Kidney capillary endothelial cell (primary cell): ENCODE measurements around the gene RRN3.
"Not testable (repeated sequence)": the region's sequence is repeated elsewhere in the genome, so short reads cannot be mapped to it uniquely, and the experiment has no call there.

Experiments
- DNase-seq: peaks from one replicate; pipeline ENCODE4 v3.0.0-alpha.2; 2018; ENCODE audit warnings: low spot score

Gene RRN3

DNA sequence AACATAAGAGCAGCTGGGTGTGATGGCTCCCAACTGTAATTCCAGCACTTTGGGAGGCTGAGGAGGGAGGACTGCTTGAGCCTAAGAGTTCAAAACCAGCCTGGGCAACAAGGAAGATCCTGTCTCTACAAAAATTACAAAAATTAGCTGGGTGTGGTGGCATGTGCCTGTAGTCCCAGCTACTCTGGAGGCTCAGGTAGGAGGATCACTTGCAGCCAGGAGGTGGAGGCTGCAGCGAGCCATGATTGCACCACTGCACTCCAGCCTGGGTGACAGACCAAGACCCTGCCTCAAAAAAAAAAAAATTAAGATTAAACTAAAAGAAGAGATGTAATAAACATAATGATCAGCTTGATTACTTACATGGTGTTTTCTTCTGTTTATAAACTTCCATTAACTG lies 43.6 kb downstream of the RRN3 start:
- DNase-seq: not testable (repeated sequence)

DNA sequence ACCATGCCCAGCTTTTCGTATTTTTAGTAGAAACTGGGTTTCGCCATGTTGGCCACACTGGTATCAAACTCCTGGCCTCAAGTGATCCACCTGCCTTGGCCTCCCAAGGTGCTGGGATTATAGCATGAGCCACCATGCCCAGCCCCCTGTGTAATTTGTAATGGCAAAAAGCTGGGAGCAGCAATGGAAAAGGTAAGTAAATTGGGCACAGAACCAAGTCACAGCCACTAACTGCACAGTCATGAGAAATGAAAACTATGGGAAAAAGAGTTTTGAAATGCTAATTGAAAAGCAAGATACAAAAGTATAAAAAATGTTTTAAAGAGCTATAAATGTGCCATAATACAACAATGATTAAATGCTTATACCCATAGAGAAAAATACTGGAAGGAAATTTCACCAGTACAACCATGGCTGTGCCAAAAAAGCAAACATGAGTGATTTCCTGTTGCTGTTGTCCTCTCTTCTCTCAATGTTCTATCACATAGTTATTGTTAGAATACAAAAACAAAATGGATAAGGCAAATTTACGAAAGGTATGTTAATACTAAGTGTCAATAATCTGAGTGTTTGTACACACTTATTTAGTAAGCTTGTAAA lies 44.4 kb downstream of the RRN3 start:
- no peak for DNase-seq

DNA sequence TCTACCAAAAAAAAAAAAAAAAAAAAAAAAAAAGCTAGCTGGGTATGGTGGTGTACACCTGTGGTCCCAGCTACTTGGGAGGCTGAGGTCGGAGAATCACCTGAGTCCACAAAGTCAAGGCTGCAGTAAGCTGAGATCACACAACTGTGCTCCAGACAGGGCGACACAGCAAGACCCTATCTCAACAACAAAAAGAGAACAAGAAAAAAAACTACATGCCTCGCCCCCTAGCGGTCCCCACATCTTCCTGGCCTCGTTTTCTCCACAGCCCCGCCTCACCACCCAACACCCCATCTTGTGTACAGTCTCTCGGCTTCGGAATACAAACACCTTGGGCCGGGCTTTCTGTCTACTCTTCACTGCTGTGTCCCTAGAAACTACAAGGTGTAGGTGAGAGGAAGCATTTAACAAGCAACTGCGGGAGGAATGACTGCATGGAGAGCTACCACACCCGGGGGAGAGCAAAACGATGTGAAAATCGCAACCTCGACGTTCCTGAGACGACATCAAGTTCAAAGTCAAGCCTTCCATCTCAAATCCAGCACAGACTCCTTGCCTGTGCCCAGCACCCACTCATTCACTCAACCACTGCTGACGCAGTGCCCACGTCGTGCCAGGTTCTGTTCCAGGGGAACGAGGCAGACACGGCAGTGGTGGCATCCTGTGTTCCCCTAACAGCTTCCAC lies 47.2 kb downstream of the RRN3 start:
- no peak for DNase-seq

DNA sequence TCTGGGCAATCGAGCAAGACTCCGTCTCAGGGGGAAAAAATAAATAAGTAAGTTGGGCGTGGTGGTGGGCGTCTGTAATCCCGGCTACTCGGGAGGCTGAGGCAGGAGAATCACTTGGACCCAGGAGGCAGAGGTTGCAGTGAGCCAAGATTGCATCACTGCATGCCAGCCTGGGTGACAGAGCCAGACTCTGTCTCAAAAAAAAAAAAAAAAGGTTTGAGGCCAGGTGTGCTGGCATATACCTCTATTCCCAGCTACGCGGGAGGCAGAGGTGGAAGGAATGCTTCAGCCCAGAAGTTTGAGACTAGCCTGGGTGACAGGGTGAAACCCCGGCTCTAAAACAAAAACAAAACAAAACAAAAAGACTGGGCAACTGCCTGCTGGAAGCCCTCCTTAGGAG lies 48.8 kb downstream of the RRN3 start:
- not testable (repeated sequence) for DNase-seq

DNA sequence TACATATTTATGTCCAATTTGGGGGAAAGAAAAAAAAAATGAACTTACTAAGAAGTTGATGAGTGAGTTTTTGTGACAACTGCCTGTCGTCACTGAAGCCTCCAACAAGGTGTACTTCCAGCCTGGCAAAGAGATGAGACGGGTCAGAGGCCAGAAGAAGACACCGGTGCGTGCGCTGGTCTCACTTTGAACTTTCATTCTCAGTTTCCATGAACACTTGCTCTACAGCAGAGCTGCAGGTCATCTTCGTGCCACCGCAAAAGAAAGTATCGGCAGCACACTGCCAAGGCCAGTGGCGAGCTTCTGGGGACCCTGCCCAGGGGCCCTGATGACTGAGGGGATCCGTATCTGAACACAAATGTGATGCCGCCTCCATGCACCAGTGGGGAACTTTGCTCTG lies 49.8 kb downstream of the RRN3 start:
- no peak for DNase-seq

DNA sequence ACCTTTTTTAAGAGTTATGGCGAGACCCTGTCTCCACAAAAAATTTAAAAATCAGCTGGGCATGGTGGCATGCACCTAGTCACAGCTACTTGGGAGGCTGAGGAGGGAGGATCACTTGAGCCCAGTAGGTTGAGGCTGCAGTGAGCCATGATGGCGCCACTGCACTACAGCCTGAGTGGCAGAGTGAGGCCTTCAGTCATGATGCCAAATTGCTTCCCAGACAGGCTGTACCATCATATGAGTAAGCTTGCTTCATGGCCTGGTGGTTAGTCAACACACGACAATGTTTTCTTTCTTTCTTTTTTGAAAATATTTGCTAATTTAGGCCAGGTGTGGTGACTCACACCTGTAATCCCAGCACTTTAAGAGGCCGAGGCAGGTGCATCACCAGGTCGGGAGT lies 50.7 kb downstream of the RRN3 start:
- DNase-seq: no peak

DNA sequence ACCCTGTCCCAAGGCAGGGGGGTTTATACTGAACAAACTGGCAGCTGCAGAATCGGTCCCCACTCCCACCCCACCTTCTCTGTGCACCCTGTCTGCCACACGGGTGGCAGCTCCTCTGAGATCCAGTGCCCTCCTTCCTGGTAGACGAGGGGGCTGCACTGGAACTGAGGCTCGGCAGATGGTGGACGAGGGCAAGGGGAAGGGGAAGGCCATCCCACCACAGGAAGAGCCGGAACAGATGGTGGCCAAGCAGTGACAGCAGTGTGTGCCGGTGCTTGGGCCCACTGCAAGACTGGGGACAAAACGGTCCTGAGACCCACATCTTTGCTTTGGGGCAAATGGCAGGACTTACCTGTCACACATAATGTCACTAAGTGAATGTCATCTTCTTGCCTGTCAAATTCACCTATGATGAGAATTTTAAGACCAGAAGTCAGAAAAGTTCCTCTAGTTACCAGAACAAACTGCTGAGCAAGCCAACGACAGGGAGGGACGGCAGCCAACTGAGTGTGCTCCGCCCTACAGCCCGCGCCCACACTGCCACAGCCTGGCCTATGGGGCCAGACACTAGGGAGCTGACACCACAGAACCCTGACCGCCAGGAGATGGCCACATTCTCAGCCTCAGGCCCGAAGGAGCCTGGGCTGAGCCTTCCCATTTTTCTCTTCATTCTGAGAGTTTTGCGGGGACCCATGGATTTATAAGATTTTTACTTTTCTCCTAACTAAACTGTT lies 52.6 kb downstream of the RRN3 start:
- no peak for DNase-seq

DNA sequence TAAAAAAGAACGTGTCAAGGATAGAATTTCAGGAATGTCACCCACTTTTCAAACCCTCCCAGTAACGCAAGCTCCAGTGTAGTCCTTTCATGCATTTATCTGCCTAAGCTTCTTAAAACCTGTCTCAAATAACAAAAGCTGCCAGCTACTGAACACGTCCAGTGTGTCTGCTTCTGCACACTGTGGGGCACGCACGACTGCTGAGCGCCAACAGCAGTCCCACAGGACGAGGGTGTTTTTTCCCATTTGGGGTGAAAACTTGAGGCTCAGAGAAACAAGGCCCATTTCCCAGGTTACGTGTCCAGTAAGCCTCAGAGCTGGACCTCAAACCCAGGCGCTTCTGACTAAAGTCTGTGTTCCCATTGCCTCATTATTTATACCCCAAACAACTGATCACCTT lies 55.4 kb downstream of the RRN3 start:
- DNase-seq: no peak

DNA sequence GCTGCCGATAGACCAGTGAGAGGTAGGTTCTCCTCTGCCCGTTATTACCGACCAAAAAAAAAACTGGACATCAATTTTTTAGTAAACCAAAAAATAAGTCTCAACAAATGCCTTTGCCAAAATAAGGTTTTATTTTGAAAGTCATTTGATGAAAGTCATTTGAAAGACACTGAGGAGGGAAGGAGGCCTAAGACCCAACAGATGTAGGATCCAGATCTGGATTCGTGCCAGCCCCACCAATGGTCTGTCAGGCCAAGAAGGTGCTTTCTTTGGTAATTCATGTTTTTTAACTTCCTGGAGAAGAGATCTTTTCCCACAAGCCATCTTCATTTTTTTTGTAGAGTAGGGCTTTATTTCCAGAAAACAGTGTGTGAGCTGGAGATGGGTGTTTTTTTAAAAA lies 56.3 kb downstream of the RRN3 start:
- DNase-seq: no peak

DNA sequence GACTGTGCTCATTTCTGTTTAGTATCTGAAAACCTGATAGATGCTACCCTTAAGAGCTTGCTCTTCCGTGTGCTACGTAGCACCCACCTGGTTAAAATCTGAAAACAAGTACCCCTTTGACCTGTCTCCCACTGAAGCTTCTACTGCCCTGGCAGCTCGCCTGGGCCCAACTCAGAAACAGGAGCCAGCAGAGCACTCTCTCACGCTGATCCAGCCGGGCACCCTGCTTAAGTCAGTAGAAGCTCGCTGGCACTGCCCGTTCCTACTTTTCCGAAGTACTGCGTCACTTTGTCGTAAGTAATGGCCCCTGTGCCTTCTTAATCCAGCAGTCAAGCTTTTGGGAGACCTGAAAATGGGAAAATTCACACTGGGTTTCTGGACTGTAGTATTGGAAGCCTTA lies 57.1 kb downstream of the RRN3 start:
- DNase-seq: no peak

DNA sequence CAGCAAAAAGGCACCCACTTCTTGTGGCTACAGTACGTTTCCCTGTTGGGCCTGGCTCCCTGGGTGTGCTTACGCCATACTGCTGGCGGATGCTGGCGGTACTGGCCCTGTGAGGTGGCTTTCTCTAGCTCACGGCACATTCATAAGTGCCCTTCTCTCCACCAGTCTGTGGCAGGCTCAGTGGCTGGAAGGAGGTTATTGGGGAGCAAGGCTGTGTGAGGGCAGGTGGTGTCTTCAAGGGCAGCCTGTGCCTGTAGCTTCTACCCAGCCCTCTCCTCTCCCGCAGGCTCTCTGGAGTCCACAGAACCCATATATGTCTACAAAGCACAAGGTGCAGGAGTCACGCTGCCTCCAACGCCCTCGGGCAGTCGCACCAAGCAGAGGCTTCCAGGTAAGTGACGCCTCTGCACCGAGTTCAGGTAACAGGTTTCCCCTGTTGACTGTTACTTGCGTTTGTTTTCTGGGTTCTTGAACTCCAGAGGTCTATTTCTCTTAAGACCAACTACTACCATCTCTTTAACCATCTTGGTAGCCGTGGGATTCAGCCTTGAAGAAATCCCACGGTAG lies 58.8 kb downstream of the RRN3 start:
- DNase-seq: no peak

DNA sequence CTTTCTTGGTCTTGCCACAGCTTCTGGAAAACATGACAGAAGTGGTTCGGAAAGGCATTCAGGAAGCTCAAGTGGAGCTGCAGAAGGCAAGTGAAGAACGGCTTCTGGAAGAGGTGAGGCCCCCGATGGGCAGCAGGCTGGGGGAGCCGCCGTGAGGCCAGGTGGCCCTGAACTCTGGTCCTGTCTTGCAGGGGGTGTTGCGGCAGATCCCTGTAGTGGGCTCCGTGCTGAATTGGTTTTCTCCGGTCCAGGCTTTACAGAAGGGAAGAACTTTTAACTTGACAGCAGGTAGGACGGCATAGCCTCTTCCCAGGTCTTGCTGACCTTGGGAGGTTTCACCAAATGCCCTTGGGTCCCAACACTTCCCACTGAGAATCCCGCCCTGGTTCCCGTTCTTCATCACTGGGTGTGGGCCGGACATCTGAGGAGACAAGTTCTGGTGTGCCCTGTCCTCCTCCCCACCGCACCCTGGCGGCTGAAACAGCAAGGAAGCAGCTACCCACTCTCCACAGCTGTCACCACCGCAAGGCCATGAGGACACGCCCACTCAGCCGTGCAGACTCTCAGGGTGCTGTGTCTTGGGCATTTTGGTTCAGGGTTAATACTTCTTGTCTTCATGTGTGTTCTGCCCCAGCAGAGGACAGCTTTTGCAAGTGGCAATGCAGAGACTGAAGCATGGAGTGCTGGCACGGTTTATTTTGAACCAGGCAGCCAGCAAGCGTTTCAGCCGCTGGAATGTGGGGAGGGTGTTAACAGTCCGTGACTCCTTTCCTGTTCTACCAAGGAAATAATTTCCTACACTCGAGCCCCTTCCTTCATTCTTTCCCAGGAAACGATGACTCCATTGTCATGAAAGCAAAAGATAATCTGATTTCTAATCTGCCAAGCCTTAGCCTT lies 59.6 kb downstream of the RRN3 start:
- peak; percentile 69 for DNase-seq

DNA sequence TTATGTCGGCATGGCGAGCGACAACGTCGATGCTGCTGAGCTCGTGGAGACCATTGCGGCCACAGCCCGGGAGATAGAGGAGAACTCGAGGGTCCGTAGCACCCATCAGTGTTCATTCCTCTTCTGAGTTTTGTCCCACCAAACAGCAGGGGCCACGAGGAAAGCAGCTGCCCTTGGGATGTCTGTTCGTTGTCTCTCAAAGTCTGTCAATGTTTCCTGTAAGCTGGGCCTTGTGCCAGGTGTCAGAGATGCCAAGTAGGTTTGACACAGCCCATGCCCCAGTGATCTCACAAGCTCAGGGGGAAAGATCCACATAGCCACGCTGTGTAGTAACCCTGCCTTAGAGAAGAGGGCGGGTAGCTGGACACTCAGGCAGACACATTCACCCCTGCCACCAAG lies 60.8 kb downstream of the RRN3 start:
- DNase-seq: no peak

DNA sequence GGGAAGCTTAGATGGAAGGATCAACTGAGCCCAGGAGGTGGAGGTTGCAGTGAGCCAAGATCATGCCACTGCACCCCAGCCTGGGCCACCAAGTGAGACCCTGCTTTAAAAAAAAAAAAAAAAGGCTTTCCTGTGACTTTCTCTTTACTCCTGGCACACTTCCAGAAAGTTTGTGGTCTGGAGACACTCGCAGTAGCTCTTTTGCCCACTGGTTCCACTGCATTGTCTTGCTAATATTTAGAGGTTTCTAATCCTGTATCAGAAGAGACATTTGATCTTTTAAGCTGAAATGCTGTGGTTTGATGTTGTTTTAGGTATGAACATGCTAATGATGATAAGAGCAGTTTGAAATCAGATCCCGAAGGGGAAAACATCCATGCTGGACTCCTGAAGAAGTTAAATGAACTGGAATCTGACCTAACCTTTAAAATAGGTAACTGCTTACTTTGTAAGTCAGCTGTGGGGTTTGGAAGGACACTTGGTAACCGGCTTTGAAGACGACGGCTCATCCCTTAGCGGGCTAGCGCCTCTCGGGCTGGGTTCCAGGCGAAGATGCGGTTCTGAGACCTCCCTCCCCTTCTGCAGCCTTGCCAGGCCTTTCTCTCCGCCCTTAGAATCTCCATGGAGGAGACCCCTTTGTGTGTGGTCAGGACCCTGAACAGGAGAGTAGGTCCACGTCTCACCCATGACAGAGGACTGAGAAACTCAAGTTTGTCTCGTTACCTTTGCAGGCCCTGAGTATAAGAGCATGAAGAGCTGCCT lies 61.3 kb downstream of the RRN3 start:
- no peak for DNase-seq

DNA sequence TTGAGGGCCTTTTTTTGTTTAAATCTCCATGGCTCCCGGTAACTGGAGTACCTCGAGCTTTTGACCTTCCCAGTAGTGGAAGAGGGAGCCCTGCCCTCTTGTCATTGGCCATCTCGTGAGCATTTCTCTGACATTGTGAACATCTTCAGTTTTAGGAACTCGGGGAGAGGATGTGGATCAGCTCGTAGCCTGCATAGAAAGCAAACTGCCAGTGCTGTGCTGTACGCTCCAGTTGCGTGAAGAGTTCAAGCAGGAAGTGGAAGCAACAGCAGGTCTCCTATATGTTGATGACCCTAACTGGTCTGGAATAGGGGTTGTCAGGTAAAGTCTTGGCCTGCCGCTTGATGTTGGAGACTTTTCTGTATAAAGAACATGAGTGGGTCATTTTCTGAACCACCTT lies 62.5 kb downstream of the RRN3 start:
- no peak for DNase-seq

DNA sequence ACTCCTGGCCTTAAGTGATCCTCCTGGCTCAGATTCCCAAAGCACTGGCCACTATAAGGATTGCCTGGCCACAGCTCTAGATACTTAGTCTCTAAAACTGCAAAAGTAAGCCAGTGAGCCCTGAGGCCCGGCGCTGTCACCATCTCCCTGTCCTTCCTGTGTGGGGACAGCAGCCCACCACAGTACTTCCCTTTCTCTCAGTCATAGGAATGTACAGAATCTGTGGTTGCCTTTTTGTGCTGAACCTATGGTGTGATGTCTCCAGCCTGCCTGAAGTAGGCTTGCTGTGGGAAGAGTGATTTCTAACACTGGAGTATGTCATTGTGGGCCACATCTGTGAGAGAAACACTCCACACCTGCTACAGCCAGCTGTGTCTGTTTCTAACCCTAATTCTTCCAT lies 62.9 kb downstream of the RRN3 start:
- no peak for DNase-seq

DNA sequence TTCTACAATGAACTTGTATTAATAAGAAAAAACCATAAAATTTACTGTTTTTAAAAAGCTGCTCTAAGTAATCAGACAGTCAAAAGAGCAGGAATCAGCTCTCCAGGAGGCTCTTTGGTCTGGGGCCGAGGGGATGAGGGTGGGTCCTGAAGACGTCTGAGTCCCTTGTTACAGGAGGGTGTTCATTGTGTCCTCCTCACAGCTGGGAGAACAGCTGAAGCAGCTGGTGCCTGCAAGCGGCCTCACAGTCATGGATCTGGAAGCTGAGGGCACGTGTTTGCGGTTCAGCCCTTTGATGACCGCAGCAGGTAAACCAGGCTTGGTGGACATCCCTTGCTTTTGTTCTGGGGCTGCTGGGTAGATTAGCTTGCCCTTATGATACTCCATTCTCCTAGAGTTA lies 64.3 kb downstream of the RRN3 start:
- DNase-seq: not testable (repeated sequence)

DNA sequence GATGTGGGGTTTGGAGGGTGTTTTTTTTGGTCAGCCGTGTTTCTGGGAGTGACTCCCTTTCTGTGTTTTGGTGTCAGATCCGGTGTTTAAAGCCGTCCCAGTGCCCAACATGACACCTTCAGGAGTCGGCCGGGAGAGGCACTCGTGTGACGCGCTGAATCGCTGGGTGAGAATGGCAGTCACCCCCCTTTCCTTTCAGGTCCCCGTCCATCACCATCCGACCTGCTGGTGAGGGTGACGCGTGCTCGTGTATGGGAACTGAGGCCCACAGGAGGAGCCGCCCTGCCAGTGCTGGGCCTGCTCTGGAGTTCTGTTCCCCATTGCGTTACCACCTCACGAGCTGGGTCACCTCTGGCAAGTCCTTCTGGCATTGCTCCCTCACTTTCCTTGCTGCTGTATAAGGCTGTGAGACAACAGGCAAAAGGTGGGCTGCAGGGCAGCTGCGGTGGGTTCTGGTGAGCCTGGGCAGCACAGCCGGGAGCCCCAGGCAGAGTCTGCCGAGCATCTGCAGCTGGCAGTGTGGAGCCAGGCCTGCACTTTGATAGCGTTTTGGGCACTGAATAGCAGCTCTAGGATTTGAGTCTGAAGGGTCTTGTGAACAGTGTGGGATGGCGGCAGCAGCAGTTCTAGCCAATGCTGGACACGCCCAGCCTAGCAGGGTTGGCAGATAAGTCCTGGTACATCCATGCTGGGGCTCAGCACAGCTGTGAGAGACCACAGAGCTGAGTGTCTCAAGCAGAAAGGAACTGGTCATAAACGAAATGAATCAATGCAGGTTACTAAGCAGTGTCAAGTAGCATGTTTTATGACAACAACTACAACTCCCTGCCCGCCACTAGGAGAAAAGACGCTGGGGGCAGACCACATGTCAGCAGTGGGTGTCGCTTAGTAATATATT lies 65.0 kb downstream of the RRN3 start:
- DNase-seq: not testable (repeated sequence)

DNA sequence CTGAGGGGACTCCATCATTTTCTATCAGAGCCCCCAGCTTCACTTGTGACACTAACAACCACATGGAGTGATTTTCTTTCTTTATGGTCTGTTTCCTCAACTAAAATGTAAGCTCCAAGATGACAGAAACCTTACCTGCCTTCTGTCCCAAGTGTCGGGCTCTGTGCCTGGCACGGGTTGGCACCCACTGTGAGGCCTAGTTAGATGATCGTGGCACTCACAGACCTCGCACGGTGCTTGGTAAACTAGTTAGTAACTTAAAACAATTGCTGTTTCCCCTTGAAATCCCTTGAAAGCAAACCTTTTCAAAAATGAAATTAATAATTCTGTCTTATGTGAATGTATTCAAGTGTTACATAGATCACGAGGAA lies 65.7 kb downstream of the RRN3 start:
- not testable (repeated sequence) for DNase-seq
